CD14-positive monocyte (primary cell): Measurements from ENCODE around the gene MRPS17. TPM values are rescaled to one million over a fixed set of nuclear protein-coding genes. Genes with fewer than 3 reads are reported as not detected.

Experiments
- DNase-seq, 3 donors: peaks; one replicate each; pipeline ENCODE4 v3.0.0-alpha.2; 2011 to 2022
- H2AFZ ChIP-seq: 2 replicates; pipeline ENCODE4 v1.6.0; 2012; ENCODE audit warnings: mild to moderate bottlenecking, low read depth, low read length, inconsistent platforms; ENCODE audit not compliant: insufficient read depth, poor library complexity, severe bottlenecking
- H3K27ac ChIP-seq, 2 donors: 1 replicate in 1 of 2; 2 replicates in 1 of 2; pipeline ENCODE4 v1.5.1; 2012 to 2013; ENCODE audit warnings: low read length in 2 of 2, control low read depth in 1 of 2, inconsistent platforms in 1 of 2, low read depth in 1 of 2, mild to moderate bottlenecking in 1 of 2
- H3K27me3 ChIP-seq, 2 donors: one replicate each; pipeline versions ENCODE4 v1.6.0 to v1.6.1; 2011 to 2013; ENCODE audit warnings: low read length in 2 of 2; ENCODE audit not compliant: control insufficient read depth in 2 of 2, insufficient read depth in 2 of 2
- H3K36me3 ChIP-seq, 2 donors: replicated peaks in 1 of 2; 1 replicate in 1 of 2; 2 replicates in 1 of 2; pipeline versions ENCODE4 v1.5.1 to v1.6.1; 2012 to 2013; ENCODE audit warnings: low read length in 2 of 2, control low read depth in 1 of 2, inconsistent platforms in 1 of 2, mild to moderate bottlenecking in 1 of 2; ENCODE audit not compliant: insufficient read depth in 2 of 2, control insufficient read depth in 1 of 2
- H3K4me1 ChIP-seq, 2 donors: 1 replicate in 1 of 2; 2 replicates in 1 of 2; pipeline versions ENCODE4 v1.5.1 to v1.6.1; 2012 to 2013; ENCODE audit warnings: low read length in 2 of 2, control low read depth in 1 of 2, inconsistent platforms in 1 of 2, mild to moderate bottlenecking in 1 of 2, moderate library complexity in 1 of 2; ENCODE audit not compliant: insufficient read depth in 2 of 2, control insufficient read depth in 1 of 2
- H3K4me2 ChIP-seq: replicated peaks from 2 replicates; pipeline ENCODE3; 2012; ENCODE audit warnings: low read length, moderate library complexity, mild to moderate bottlenecking; ENCODE audit not compliant: poor library complexity, severe bottlenecking; ENCODE audit errors: extremely low read depth
- H3K4me3 ChIP-seq, 3 experiments: fragments of 200-600 bp in 1 of 3; sonication (generic) in 1 of 3; replicated peaks in 1 of 3; 1 replicate in 2 of 3; 2 replicates in 1 of 3; pipeline ENCODE4 v1.5.1; 2011 to 2013; ENCODE audit warnings: low read length in 3 of 3, mild to moderate bottlenecking in 3 of 3, control low read depth in 2 of 3, low read depth in 2 of 3, inconsistent platforms in 1 of 3, moderate library complexity in 1 of 3
- H3K79me2 ChIP-seq: 2 replicates; pipeline ENCODE4 v1.6.0; 2012; ENCODE audit warnings: mild to moderate bottlenecking, control low read depth, inconsistent platforms, low read length, moderate library complexity; ENCODE audit not compliant: insufficient read depth
- H3K9ac ChIP-seq: 2 replicates; pipeline ENCODE4 v1.6.0; 2017; ENCODE audit warnings: low read length, mild to moderate bottlenecking; ENCODE audit not compliant: insufficient read depth, poor library complexity, severe bottlenecking
- H3K9me3 ChIP-seq, 2 donors: replicated peaks in 1 of 2; 1 replicate in 1 of 2; 2 replicates in 1 of 2; pipeline versions ENCODE4 v1.5.1 to v1.6.1; 2012 to 2013; ENCODE audit warnings: low read length in 2 of 2, control low read depth in 1 of 2; ENCODE audit not compliant: control insufficient read depth in 1 of 2, insufficient read depth in 1 of 2
- H4K20me1 ChIP-seq: 2 replicates; pipeline ENCODE4 v1.6.0; 2012; ENCODE audit warnings: mild to moderate bottlenecking, low read length, control low read depth, moderate library complexity; ENCODE audit not compliant: insufficient read depth
- H3K27ac Mint-ChIP-seq, 7 donors: one replicate each; pipeline ENCODE4 v1.8.0; 2020; ENCODE audit warnings: mild to moderate bottlenecking in 7 of 7, mixed read lengths in 7 of 7, moderate library complexity in 6 of 7, inconsistent platforms in 2 of 7
- H3K27me3 Mint-ChIP-seq, 3 donors: one replicate each; pipeline ENCODE4 v1.8.0; 2021 to 2022; ENCODE audit warnings: low read depth in 3 of 3, mild to moderate bottlenecking in 3 of 3, mixed read lengths in 3 of 3, moderate library complexity in 3 of 3, inconsistent platforms in 1 of 3
- H3K36me3 Mint-ChIP-seq, 2 donors: one replicate each; pipeline ENCODE4 v1.8.0; 2020; ENCODE audit warnings: mixed read lengths in 2 of 2, inconsistent platforms in 1 of 2, mild to moderate bottlenecking in 1 of 2
- H3K4me1 Mint-ChIP-seq: one replicate; pipeline ENCODE4 v1.8.0; 2020; ENCODE audit warnings: mild to moderate bottlenecking, mixed read lengths
- H3K4me3 Mint-ChIP-seq, 2 donors: one replicate each; pipeline ENCODE4 v1.8.0; 2020; ENCODE audit warnings: mild to moderate bottlenecking in 2 of 2, mixed read lengths in 2 of 2, moderate library complexity in 1 of 2
- H3K9me3 Mint-ChIP-seq, 7 donors: one replicate each; pipeline ENCODE4 v1.8.0; 2020 to 2022; ENCODE audit warnings: mixed read lengths in 7 of 7, mild to moderate bottlenecking in 6 of 7, moderate library complexity in 6 of 7, inconsistent platforms in 2 of 7
- WGBS: methylation state at CpG from one replicate; pipeline ENCODE4 v1.1.5; 2013; ENCODE audit warnings: missing lambda C conversion rate; ENCODE audit not compliant: insufficient coverage; 5-methylcytosine and 5-hydroxymethylcytosine counted together
- intact Hi-C, 2 donors: fragments of 100-400 bp; cut with micrococcal nuclease; formaldehyde crosslinking; loops; one replicate each; pipeline versions ENCODE4 v1.15.0 to v1.15.1; 2023
- polyA plus RNA-seq, 3 donors: library from polyadenylated mRNA; depleted of rRNA in 1 of 3; unstranded in 2 of 3; stranded (reverse) in 1 of 3; fragments of 300-500 nt in 2 of 3; fragments of >200 nt in 1 of 3; fragmentation: Illumina TruSeq in 2 of 3; gene quantifications; 1 replicate in 2 of 3; 2 replicates in 1 of 3; pipeline ENCODE4 v1.2.3, GENCODE V29; 2012 to 2021
- TF ChIP-seq, protein P1 (sequence below): fragments of 200-600 bp; IDR thresholded peaks from one replicate; pipeline ENCODE4 v1.8.0; 2022; ENCODE audit warnings: antibody characterized with exemption, mild to moderate bottlenecking

MRPS17 gene
- polyA plus RNA-seq, 3 donors, result 6.1 to 14.6 (median 10.9) TPM

DNA sequence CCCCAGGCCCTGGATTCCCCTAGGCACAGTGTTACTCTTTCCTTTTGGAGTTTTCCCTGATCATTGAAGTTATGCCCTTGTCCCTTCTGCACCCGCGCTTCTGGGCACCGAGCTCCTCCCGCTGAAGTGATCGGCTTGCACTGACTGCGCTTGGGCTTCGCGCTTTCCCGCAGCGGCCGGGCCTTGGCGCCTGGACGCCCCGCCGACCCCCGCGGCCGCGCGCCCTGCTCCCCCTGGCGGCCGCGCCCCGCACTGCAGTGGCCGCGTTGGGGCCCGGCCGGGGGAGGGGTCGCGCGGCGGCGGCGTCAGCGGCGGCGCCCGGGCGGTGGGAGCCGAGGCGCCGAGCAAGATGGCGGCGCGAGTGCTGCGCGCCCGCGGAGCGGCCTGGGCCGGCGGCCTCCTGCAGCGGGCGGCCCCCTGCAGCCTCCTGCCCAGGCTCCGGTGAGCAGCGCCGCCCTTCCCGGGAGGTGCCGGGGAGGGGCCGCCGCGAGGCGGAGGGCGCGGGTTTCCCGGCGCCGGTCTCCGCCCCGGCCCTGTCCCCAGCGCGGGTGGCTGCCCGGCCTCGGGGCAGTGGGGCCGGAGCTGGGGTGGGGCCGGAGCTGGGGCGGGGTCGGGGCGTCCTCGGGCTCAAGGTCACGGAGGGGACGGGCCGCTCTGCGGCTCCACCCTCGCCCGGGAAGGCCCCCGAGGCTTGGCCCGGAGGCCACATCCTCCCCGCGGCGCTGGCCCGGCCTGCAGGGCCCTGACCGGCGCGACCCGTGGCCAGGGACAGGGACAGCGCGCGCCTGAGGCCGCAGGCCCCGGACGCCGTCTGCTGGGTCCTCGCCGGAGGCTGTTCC, 12.8 kb downstream of the MRPS17 start, which contains the start of gene NIPSNAP2:
Gene NIPSNAP2 (plus strand): TSS at position 325 of the 839 bp plus-strand sequence. CDS start 25 bp downstream, at position 350.
- Histone ChIP-seq H3K27ac (peak within 1 kb of the TSS; percentile 88 to 92), H3K27me3 (peaks cover 0 to 5% of the 10 kb centered on the region in 2 donors), H3K4me1 (peaks cover 18% of the 10 kb centered on the region in 2 donors), H2AFZ (peak within 1 kb of the TSS; percentile 72), H3K9ac (peak within 1 kb of the TSS; percentile 80), H3K4me2 (peak within 1 kb of the TSS; percentile 80), H4K20me1 (peaks cover 22% of the 10 kb centered on the region), H3K79me2 (peaks cover 41% of the 10 kb centered on the region), H3K9me3 (no peaks in the 10 kb centered on the region), H3K4me3 (peak within 1 kb of the TSS; percentile 64 to 79 (median 66)), H3K36me3 (peaks cover 6 to 18% of the 10 kb centered on the region in 2 donors)
- Mint-ChIP-seq H3K9me3 (no peaks in the 10 kb centered on the region), H3K4me1 (peaks cover 23% of the 10 kb centered on the region), H3K36me3 (peaks cover 17 to 21% of the 10 kb centered on the region in 2 donors), H3K27me3 (peaks cover 0 to 9% (median 7%) of the 10 kb centered on the region in 3 donors), H3K27ac (peak within 1 kb of the TSS; percentile 90 to 97 (median 96)), H3K4me3 (peak within 1 kb of the TSS; percentile 88 to 94)
- DNase-seq, result peak; percentile 58 to 78 (median 77)
- intact Hi-C loops, result loop anchor here (1.0 to 10.0 kb wide), 3 partner anchors 142 to 597 kb away; partner anchors contain the start of genes CHCHD2 (in 1 of the 2) and LANCL2 (in 1 of the 2)
- WGBS, result under 1% methylated on average over 103 of the region's 105 CpGs
- TF ChIP-seq, protein P1, sequence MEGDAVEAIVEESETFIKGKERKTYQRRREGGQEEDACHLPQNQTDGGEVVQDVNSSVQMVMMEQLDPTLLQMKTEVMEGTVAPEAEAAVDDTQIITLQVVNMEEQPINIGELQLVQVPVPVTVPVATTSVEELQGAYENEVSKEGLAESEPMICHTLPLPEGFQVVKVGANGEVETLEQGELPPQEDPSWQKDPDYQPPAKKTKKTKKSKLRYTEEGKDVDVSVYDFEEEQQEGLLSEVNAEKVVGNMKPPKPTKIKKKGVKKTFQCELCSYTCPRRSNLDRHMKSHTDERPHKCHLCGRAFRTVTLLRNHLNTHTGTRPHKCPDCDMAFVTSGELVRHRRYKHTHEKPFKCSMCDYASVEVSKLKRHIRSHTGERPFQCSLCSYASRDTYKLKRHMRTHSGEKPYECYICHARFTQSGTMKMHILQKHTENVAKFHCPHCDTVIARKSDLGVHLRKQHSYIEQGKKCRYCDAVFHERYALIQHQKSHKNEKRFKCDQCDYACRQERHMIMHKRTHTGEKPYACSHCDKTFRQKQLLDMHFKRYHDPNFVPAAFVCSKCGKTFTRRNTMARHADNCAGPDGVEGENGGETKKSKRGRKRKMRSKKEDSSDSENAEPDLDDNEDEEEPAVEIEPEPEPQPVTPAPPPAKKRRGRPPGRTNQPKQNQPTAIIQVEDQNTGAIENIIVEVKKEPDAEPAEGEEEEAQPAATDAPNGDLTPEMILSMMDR, result peak; percentile 56

DNA sequence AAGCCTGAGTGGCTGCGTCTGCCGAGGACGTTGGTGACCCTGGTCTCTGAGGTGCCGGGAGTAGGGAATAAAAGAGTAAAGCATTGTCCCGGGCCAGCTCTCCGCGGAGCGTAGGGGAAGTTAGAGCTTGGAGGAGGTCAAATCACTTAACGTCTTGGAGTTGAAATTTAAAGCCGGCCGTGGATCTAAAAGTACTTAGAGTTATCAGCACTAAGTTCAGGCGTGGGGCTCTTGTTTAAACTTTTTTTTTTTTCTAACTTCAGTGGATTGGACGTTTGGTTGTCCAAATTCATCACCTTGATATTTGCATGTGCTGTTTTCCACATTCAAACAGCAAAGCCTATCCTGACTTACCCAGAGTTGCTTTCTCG, 13.4 kb downstream of the MRPS17 start:
- DNase-seq, result no peak
- TF ChIP-seq, protein P1, result no peak
- 0% methylated on average over 3 of the region's 14 CpGs for WGBS
- Histone ChIP-seq H3K27ac (peak overlapping the region; percentile 88 to 92), H3K79me2 (peaks cover 45% of the 10 kb centered on the region), H3K4me1 (peaks cover 18% of the 10 kb centered on the region in 2 donors), H3K27me3 (peaks cover 0 to 5% of the 10 kb centered on the region in 2 donors), H3K9me3 (no peaks in the 10 kb centered on the region), H3K36me3 (peaks cover 8 to 19% of the 10 kb centered on the region in 2 donors), H4K20me1 (peaks cover 25% of the 10 kb centered on the region), H3K4me3 (peak overlapping the region; percentile 64 to 79 (median 66)), H3K4me2 (peak overlapping the region; percentile 80), H2AFZ (peak overlapping the region; percentile 69), H3K9ac (peak overlapping the region; percentile 80)
- intact Hi-C loops, result loop anchor here in 1 of 2 donors (10.0 kb wide), 1 partner anchor 370 kb away; no protein-coding TSS in a partner anchor
- Mint-ChIP-seq H3K9me3 (no peaks in the 10 kb centered on the region), H3K4me1 (peaks cover 23% of the 10 kb centered on the region), H3K27ac (peak overlapping the region; percentile 90 to 97 (median 96)), H3K27me3 (peaks cover 0 to 9% (median 7%) of the 10 kb centered on the region in 3 donors), H3K4me3 (peak overlapping the region; percentile 88 to 94), H3K36me3 (peaks cover 20 to 26% of the 10 kb centered on the region in 2 donors)
